H9 (cell line): Measurements from ENCODE around the gene ACTN2. TPM values are rescaled to one million over a fixed set of nuclear protein-coding genes. Genes with fewer than 3 reads are reported as not detected.
A peak's percentile ranks its signal among the peaks of the same experiment; 100 is the strongest.

ENCODE experiments used
- DNase-seq: peaks from one replicate; pipeline ENCODE4 v3.0.0-alpha.2; 2017
- H2AFZ ChIP-seq: one replicate; pipeline ENCODE4 v1.6.1; 2013; ENCODE audit warnings: mild to moderate bottlenecking, low read length, control low read depth, moderate library complexity
- H2AK5ac ChIP-seq: 2 replicates; pipeline ENCODE4 v1.6.1; 2013; ENCODE audit warnings: low read length, control low read depth, mixed read lengths; ENCODE audit not compliant: insufficient read length
- H2BK120ac ChIP-seq: one replicate; pipeline ENCODE4 v1.6.1; 2013; ENCODE audit warnings: low read depth, mild to moderate bottlenecking, low read length, control low read depth, inconsistent platforms; ENCODE audit not compliant: poor library complexity, severe bottlenecking
- H2BK12ac ChIP-seq: 2 replicates; pipeline ENCODE4 v1.6.1; 2013; ENCODE audit warnings: low read length, control low read depth, mixed read lengths, low read depth; ENCODE audit not compliant: insufficient read length
- H2BK15ac ChIP-seq: 2 replicates; pipeline ENCODE4 v1.6.1; 2013; ENCODE audit warnings: low read depth, low read length, control low read depth
- H2BK20ac ChIP-seq: one replicate; pipeline ENCODE4 v1.6.1; 2013; ENCODE audit warnings: low read depth, mild to moderate bottlenecking, low read length, control low read depth, inconsistent platforms; ENCODE audit not compliant: poor library complexity, severe bottlenecking
- H2BK5ac ChIP-seq: 2 replicates; pipeline ENCODE4 v1.6.1; 2013; ENCODE audit warnings: low read length, control low read depth, mixed read lengths; ENCODE audit not compliant: insufficient read length
- H3K14ac ChIP-seq: 2 replicates; pipeline ENCODE4 v1.6.1; 2013; ENCODE audit warnings: low read length, control low read depth; ENCODE audit not compliant: insufficient read depth
- H3K18ac ChIP-seq: 2 replicates; pipeline ENCODE4 v1.6.1; 2013; ENCODE audit warnings: low read depth, mild to moderate bottlenecking, mixed read lengths, low read length, control low read depth; ENCODE audit not compliant: insufficient read length
- H3K23ac ChIP-seq: 2 replicates; pipeline ENCODE4 v1.6.1; 2013; ENCODE audit warnings: low read length, control low read depth, mixed read lengths, low read depth; ENCODE audit not compliant: insufficient read length
- H3K23me2 ChIP-seq: 2 replicates; pipeline ENCODE4 v1.6.1; 2013; ENCODE audit warnings: low read depth, mild to moderate bottlenecking, mixed read lengths, low read length, control low read depth; ENCODE audit not compliant: insufficient read length, poor library complexity, severe bottlenecking
- H3K27ac ChIP-seq: 2 replicates; pipeline ENCODE4 v1.5.1; 2013; ENCODE audit warnings: low read length, control low read depth, mixed read lengths, low read depth; ENCODE audit not compliant: insufficient read length
- H3K27me3 ChIP-seq: 2 replicates; pipeline ENCODE4 v1.6.1; 2013; ENCODE audit warnings: low read length, control low read depth, inconsistent platforms; ENCODE audit not compliant: insufficient read depth
- H3K4ac ChIP-seq: 2 replicates; pipeline ENCODE4 v1.6.1; 2013; ENCODE audit warnings: low read depth, mild to moderate bottlenecking, control low read depth, inconsistent platforms, low read length, moderate library complexity
- H3K4me1 ChIP-seq: 2 replicates; pipeline ENCODE4 v1.6.1; 2013; ENCODE audit warnings: low read length, control low read depth, inconsistent platforms; ENCODE audit not compliant: insufficient read depth
- H3K4me2 ChIP-seq: 2 replicates; pipeline ENCODE4 v1.6.1; 2013; ENCODE audit warnings: low read length, control low read depth, mixed read lengths; ENCODE audit not compliant: insufficient read length, insufficient read depth
- H3K56ac ChIP-seq: 2 replicates; pipeline ENCODE4 v1.6.1; 2013; ENCODE audit warnings: low read depth, mild to moderate bottlenecking, mixed read lengths, low read length, control low read depth; ENCODE audit not compliant: insufficient read length
- H3K79me1 ChIP-seq: 2 replicates; pipeline ENCODE4 v1.6.1; 2013; ENCODE audit warnings: low read depth, mild to moderate bottlenecking, moderate library complexity, low read length, control low read depth, inconsistent platforms; ENCODE audit not compliant: insufficient read depth, poor library complexity, severe bottlenecking
- H3K79me2 ChIP-seq: 2 replicates; pipeline ENCODE4 v1.6.1; 2013; ENCODE audit warnings: low read length, control low read depth, inconsistent platforms; ENCODE audit not compliant: insufficient read depth
- H3K9ac ChIP-seq: 2 replicates; pipeline ENCODE4 v1.6.1; 2013; ENCODE audit warnings: low read length, control low read depth, mixed read lengths; ENCODE audit not compliant: insufficient read length; ENCODE audit errors: extremely low read depth
- H3K9me3 ChIP-seq: one replicate; pipeline ENCODE4 v1.6.1; 2013; ENCODE audit warnings: low read depth, low read length, inconsistent platforms; ENCODE audit not compliant: control insufficient read depth
- H3T11ph ChIP-seq: one replicate; pipeline ENCODE4 v1.6.1; 2013; ENCODE audit warnings: mild to moderate bottlenecking, low read length, control low read depth, inconsistent platforms
- H4K20me1 ChIP-seq: one replicate; pipeline ENCODE4 v1.6.1; 2013; ENCODE audit not compliant: control insufficient read depth, insufficient read length, insufficient read depth
- H4K5ac ChIP-seq: 2 replicates; pipeline ENCODE4 v1.6.1; 2013; ENCODE audit warnings: low read depth, mild to moderate bottlenecking, mixed read lengths, low read length, control low read depth; ENCODE audit not compliant: insufficient read length
- H4K8ac ChIP-seq: replicated peaks from 2 replicates; pipeline ENCODE4 v1.6.1; 2013; ENCODE audit warnings: low read length, control low read depth, mixed read lengths, low read depth; ENCODE audit not compliant: insufficient read length
- H4K91ac ChIP-seq: 2 replicates; pipeline ENCODE4 v1.6.1; 2013; ENCODE audit warnings: low read depth, mild to moderate bottlenecking, moderate library complexity, mixed read lengths, low read length, control low read depth; ENCODE audit not compliant: insufficient read length
- H3K27ac Mint-ChIP-seq, 3 experiments: 2 replicates in 2 of 3; 3 replicates in 1 of 3; pipeline ENCODE4 v1.8.0; 2020 to 2021; ENCODE audit warnings: mixed read lengths in 3 of 3, mild to moderate bottlenecking in 1 of 3, moderate library complexity in 1 of 3
- H3K27me3 Mint-ChIP-seq: 2 replicates; pipeline ENCODE4 v1.8.0; 2021; ENCODE audit warnings: low read depth, mild to moderate bottlenecking, moderate library complexity, mixed read lengths
- H3K36me3 Mint-ChIP-seq, 3 experiments: 2 replicates in 2 of 3; 3 replicates in 1 of 3; pipeline ENCODE4 v1.8.0; 2020 to 2021; ENCODE audit warnings: low read depth in 3 of 3, mixed read lengths in 3 of 3; ENCODE audit not compliant: insufficient read depth in 1 of 3
- H3K4me1 Mint-ChIP-seq, 2 experiments: 2 replicates each; pipeline ENCODE4 v1.8.0; 2020; ENCODE audit warnings: mixed read lengths in 2 of 2
- H3K4me3 Mint-ChIP-seq, 2 experiments: 2 replicates in 1 of 2; 3 replicates in 1 of 2; pipeline ENCODE4 v1.8.0; 2020 to 2021; ENCODE audit warnings: mild to moderate bottlenecking in 2 of 2, mixed read lengths in 2 of 2, moderate library complexity in 1 of 2
- H3K9me3 Mint-ChIP-seq, 2 experiments: 2 replicates in 1 of 2; 3 replicates in 1 of 2; pipeline ENCODE4 v1.8.0; 2020; ENCODE audit warnings: mild to moderate bottlenecking in 2 of 2, mixed read lengths in 2 of 2, moderate library complexity in 1 of 2
- WGBS: extraction: QIAGEN DNeasy Blood & Tissue Kit; methylation state at CpG from one replicate; pipeline ENCODE4 v1.1.7; 2013; ENCODE audit warnings: missing lambda C conversion rate, low lambda C conversion rate, mixed read lengths; ENCODE audit not compliant: insufficient read length; ENCODE audit errors: extremely low coverage; 5-methylcytosine and 5-hydroxymethylcytosine counted together
- total RNA-seq: library from RNA; stranded (reverse); gene quantifications from 2 replicates; pipeline ENCODE4 v1.2.1, GENCODE V29; 2021
- TF ChIP-seq, protein P1 (sequence below): fragments of 200-600 bp; sonication (generic); conservative IDR thresholded peaks from 3 replicates; pipeline ENCODE4 v1.8.0; 2021; ENCODE audit warnings: antibody characterized with exemption, mild to moderate bottlenecking

The ACTN2 gene
- total RNA-seq, 1 experiment from 2014 or later, result 2.3 TPM

DNA sequence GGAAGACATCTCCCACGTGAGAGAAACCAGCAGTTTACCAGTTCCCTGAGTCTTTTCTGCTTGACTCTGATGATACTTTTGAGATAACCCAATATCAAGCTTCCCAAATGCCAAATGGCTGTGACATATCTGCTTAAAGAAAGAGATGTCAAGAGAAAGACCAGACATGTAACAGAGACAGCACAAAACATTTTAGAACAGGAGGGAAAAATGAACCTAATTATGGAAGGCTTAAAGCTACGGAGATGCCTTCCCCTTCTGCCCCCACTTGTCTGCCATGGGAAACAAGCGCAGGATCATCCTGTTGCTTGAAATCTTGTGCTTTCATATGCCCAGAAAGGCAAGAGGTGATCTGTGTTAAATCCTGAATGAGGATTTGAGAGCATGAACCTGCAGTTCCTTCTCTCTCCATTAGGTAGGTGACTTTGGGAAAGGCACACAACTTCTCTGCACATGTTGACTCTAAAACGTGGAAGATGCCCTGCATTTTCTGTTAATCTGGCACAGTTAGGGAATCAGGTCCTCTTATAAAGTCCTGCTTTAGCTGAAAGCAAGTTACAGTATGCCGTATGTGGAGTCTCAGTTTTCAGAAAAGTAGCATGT lies 62.1 kb downstream of the ACTN2 start:
- Histone ChIP-seq H3T11ph (no peak overlapping the region), H2BK12ac (no peak overlapping the region), H3K27me3 (no peaks in the 10 kb centered on the region), H3K9me3 (no peaks in the 10 kb centered on the region), H3K14ac (no peak overlapping the region), H3K4me2 (no peak overlapping the region), H2BK5ac (no peak overlapping the region), H3K9ac (no peak overlapping the region), H2AFZ (no peak overlapping the region), H3K23me2 (no peaks in the 10 kb centered on the region), H4K91ac (no peak overlapping the region), H3K4ac (no peak overlapping the region), H3K79me2 (no peaks in the 10 kb centered on the region), H4K20me1 (no peaks in the 10 kb centered on the region), H2BK120ac (no peak overlapping the region), H2BK20ac (no peak overlapping the region), H3K79me1 (no peaks in the 10 kb centered on the region), H3K18ac (no peak overlapping the region), H2BK15ac (no peak overlapping the region), H3K4me1 (no peaks in the 10 kb centered on the region), H3K27ac (no peak overlapping the region), H3K23ac (no peak overlapping the region), H4K8ac (no peak overlapping the region), H3K56ac (no peak overlapping the region), H4K5ac (no peak overlapping the region), H2AK5ac (no peak overlapping the region)
- Mint-ChIP-seq H3K9me3 (no peaks in the 10 kb centered on the region), H3K4me3 (no peak overlapping the region), H3K27me3 (no peaks in the 10 kb centered on the region), H3K27ac (no peak overlapping the region), H3K36me3 (peaks cover 0 to 4% (median 2%) of the 10 kb centered on the region in 3 experiments; a peak in 1 of 7 replicates), H3K4me1 (peaks cover 0 to under 1% of the 10 kb centered on the region in 2 experiments; a peak in 1 of 4 replicates)
- TF ChIP-seq, protein P1, sequence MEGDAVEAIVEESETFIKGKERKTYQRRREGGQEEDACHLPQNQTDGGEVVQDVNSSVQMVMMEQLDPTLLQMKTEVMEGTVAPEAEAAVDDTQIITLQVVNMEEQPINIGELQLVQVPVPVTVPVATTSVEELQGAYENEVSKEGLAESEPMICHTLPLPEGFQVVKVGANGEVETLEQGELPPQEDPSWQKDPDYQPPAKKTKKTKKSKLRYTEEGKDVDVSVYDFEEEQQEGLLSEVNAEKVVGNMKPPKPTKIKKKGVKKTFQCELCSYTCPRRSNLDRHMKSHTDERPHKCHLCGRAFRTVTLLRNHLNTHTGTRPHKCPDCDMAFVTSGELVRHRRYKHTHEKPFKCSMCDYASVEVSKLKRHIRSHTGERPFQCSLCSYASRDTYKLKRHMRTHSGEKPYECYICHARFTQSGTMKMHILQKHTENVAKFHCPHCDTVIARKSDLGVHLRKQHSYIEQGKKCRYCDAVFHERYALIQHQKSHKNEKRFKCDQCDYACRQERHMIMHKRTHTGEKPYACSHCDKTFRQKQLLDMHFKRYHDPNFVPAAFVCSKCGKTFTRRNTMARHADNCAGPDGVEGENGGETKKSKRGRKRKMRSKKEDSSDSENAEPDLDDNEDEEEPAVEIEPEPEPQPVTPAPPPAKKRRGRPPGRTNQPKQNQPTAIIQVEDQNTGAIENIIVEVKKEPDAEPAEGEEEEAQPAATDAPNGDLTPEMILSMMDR, result peak; percentile 48; the same call in 2 of the 3 replicates
- no CpG with 5 or more reads among the region's 5 CpGs for WGBS
- DNase-seq, result no peak
